CD8-positive, alpha-beta memory T cell (primary cell): ENCODE results near the gene CEP44. TPM values are rescaled to one million over a fixed set of nuclear protein-coding genes. Genes with fewer than 3 reads are reported as not detected.

Experiments
- CTCF ChIA-PET: fragments of 350-600 bp; sonication (Branson Sonifier 250); formaldehyde crosslinking; loops from one replicate; lab custom pipeline; 2021; ENCODE audit warnings: antibody characterized with exemption; lab: Charles Lee
- POLR2A ChIA-PET: fragments of 350-600 bp; sonication (Branson Sonifier 250); formaldehyde crosslinking; loops from one replicate; lab custom pipeline; 2021; ENCODE audit warnings: antibody characterized with exemption; lab: Charles Lee
- DNase-seq, 5 donors: peaks; one replicate each; pipeline versions ENCODE4 v3.0.0 to v3.0.0-alpha.2; 2020 to 2022; ENCODE audit warnings: mixed read lengths in 1 of 5
- H3K27ac ChIP-seq: one replicate; pipeline ENCODE4 v1.7.0; 2013; ENCODE audit warnings: low read depth, mild to moderate bottlenecking, low read length, moderate library complexity
- H3K27me3 ChIP-seq: 2 replicates; pipeline ENCODE4 v1.7.0; 2013; ENCODE audit warnings: low read length, mild to moderate bottlenecking; ENCODE audit not compliant: insufficient read depth, poor library complexity, severe bottlenecking
- H3K36me3 ChIP-seq: 2 replicates; pipeline ENCODE4 v1.7.0; 2013; ENCODE audit warnings: mild to moderate bottlenecking, low read length, moderate library complexity; ENCODE audit not compliant: insufficient read depth
- H3K4me1 ChIP-seq: 2 replicates; pipeline ENCODE4 v1.7.0; 2013; ENCODE audit warnings: mild to moderate bottlenecking, low read length, moderate library complexity; ENCODE audit not compliant: insufficient read depth
- H3K4me3 ChIP-seq: 2 replicates; pipeline ENCODE4 v1.7.0; 2013; ENCODE audit warnings: mild to moderate bottlenecking, low read length
- H3K9me3 ChIP-seq: 2 replicates; pipeline ENCODE4 v1.7.0; 2013; ENCODE audit warnings: mild to moderate bottlenecking, low read length
- H3K27ac Mint-ChIP-seq, 8 donors: one replicate each; pipeline ENCODE4 v1.8.0; 2020 to 2021; ENCODE audit warnings: mixed read lengths in 8 of 8, mild to moderate bottlenecking in 6 of 8, inconsistent platforms in 3 of 8, moderate library complexity in 3 of 8
- H3K27me3 Mint-ChIP-seq, 2 donors: one replicate each; pipeline ENCODE4 v1.8.0; 2020 to 2021; ENCODE audit warnings: mixed read lengths in 2 of 2, mild to moderate bottlenecking in 1 of 2, moderate library complexity in 1 of 2
- H3K36me3 Mint-ChIP-seq, 3 donors: one replicate each; pipeline ENCODE4 v1.8.0; 2020 to 2021; ENCODE audit warnings: mixed read lengths in 3 of 3, inconsistent platforms in 1 of 3, mild to moderate bottlenecking in 1 of 3
- H3K4me1 Mint-ChIP-seq, 3 donors: one replicate each; pipeline ENCODE4 v1.8.0; 2020 to 2021; ENCODE audit warnings: mixed read lengths in 3 of 3, inconsistent platforms in 1 of 3, mild to moderate bottlenecking in 1 of 3
- H3K4me3 Mint-ChIP-seq, 7 donors: one replicate each; pipeline ENCODE4 v1.8.0; 2020 to 2021; ENCODE audit warnings: mixed read lengths in 7 of 7, mild to moderate bottlenecking in 6 of 7, moderate library complexity in 4 of 7, inconsistent platforms in 2 of 7
- H3K9me3 Mint-ChIP-seq, 5 donors: one replicate each; pipeline ENCODE4 v1.8.0; 2020 to 2022; ENCODE audit warnings: mixed read lengths in 5 of 5, mild to moderate bottlenecking in 3 of 5, moderate library complexity in 2 of 5, inconsistent platforms in 1 of 5
- polyA plus RNA-seq: library from polyadenylated mRNA; unstranded; fragments of 300-500 nt; fragmentation: Illumina TruSeq; gene quantifications from one replicate; pipeline ENCODE4 v1.2.3, GENCODE V29; 2021
- total RNA-seq, 2 experiments: library from RNA; stranded (reverse); gene quantifications; one replicate each; pipeline ENCODE4 v1.2.3, GENCODE V29; 2021

Gene CEP44
- total RNA-seq, result 10 to 100 TPM; 20.4 to 22.4 TPM
- polyA plus RNA-seq, result 6.8 TPM

- CTCF ChIA-PET, result interaction anchor here (1.2 kb wide), 1 partner anchor 14 kb away, joined by 3 read pairs; no protein-coding TSS in a partner anchor
- POLR2A ChIA-PET, result interaction anchor here (0.9 to 1.1 kb wide), 2 partner anchors 18 to 913 kb away, joined by 3 to 4 read pairs; partner anchors contain the start of gene SAP30
- peak within 1 kb of the TSS; percentile 89 to 100 (median 100) for H3K4me3 Mint-ChIP-seq
- peaks cover 0 to 7% (median 0%) of the 10 kb centered on the region in 5 donors for H3K9me3 Mint-ChIP-seq
- DNase-seq, result peak; percentile 56 to 79 (median 75)
- Histone ChIP-seq H3K27ac (peak within 1 kb of the TSS; percentile 99), H3K27me3 (no peaks in the 10 kb centered on the region), H3K9me3 (no peaks in the 10 kb centered on the region), H3K4me3 (peak within 1 kb of the TSS; percentile 90), H3K36me3 (no peaks in the 10 kb centered on the region), H3K4me1 (peaks cover 47% of the 10 kb centered on the region)
- peak within 1 kb of the TSS; percentile 94 to 100 (median 100) for H3K27ac Mint-ChIP-seq
- H3K4me1 Mint-ChIP-seq, result peaks cover 65 to 86% (median 84%) of the 10 kb centered on the region in 3 donors
- H3K27me3 Mint-ChIP-seq, result no peaks in the 10 kb centered on the region
- peaks cover 6 to 39% (median 7%) of the 10 kb centered on the region in 3 donors for H3K36me3 Mint-ChIP-seq
Observed at GRCh38 chr4:174283507-174284471, at the start of gene CEP44, which contains the start of gene FBXO8. TSS of gene CEP44 (plus strand) at chr4:174283911. CDS start at chr4:174299122, 15,211 bp downstream. TSS of gene FBXO8 (minus strand) at chr4:174283667. CDS start at chr4:174263092, 20,575 bp downstream.

DNA sequence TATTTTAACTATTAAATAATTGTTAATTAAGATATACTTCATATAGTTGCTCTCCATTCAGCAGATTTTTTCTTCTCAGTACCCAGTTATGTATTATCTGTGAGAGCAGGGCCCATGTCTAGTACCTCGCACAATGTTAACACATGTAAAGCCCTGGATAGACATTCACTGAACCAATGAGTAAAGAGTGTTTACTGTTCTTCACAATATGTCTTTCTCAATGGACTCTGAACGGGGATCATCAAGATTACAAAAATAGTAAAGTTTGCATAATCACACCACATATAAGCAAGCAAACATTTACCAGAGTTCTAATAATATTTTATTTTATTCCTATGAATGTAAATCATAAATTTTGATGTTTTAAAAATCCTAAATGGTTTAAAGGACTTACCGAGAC is 47.4 kb upstream of the CEP44 start:
- Mint-ChIP-seq H3K4me3 (no peak overlapping the region), H3K9me3 (no peaks in the 10 kb centered on the region), H3K36me3 (peaks cover 0 to 42% (median 12%) of the 10 kb centered on the region in 3 donors), H3K27ac (peak overlapping the region in 1 of 8 donors; percentile 42), H3K27me3 (no peaks in the 10 kb centered on the region), H3K4me1 (no peaks in the 10 kb centered on the region)
- Histone ChIP-seq H3K36me3 (peaks cover 4% of the 10 kb centered on the region), H3K4me3 (no peak overlapping the region), H3K4me1 (no peaks in the 10 kb centered on the region), H3K27ac (no peak overlapping the region), H3K9me3 (no peaks in the 10 kb centered on the region), H3K27me3 (no peaks in the 10 kb centered on the region)
- POLR2A ChIA-PET, result no interaction called here
- DNase-seq, result no peak
- CTCF ChIA-PET, result no interaction called here

DNA sequence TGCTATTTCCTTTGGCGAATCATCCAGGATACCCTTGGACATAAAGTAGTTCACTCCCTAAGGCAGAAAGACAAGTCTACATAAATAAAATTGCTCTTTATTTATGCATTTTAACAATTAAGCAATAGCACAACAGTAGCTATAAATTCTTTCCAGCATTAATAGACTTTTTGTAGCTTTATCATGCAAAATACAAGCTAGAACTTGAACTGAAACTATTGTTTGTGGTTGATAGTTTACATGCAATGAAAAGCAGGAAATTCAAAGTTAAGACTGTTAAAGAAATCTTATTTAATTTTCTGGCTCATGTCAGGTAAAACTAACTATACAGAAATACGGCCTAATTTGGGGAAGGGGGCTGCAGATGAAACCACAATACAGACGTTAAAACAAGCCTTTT is 42.5 kb upstream of the CEP44 start:
- H3K4me3 Mint-ChIP-seq, result no peak overlapping the region
- Histone ChIP-seq H3K27ac (no peak overlapping the region), H3K9me3 (no peaks in the 10 kb centered on the region), H3K4me3 (no peak overlapping the region), H3K27me3 (no peaks in the 10 kb centered on the region), H3K36me3 (peaks cover 4% of the 10 kb centered on the region), H3K4me1 (no peaks in the 10 kb centered on the region)
- H3K4me1 Mint-ChIP-seq, result peaks cover 0 to 2% (median 0%) of the 10 kb centered on the region in 3 donors
- POLR2A ChIA-PET, result no interaction called here
- no peak for DNase-seq
- no peak overlapping the region for H3K27ac Mint-ChIP-seq
- peaks cover 0 to 34% (median 10%) of the 10 kb centered on the region in 3 donors for H3K36me3 Mint-ChIP-seq
- H3K27me3 Mint-ChIP-seq, result no peaks in the 10 kb centered on the region
- CTCF ChIA-PET, result no interaction called here
- no peaks in the 10 kb centered on the region for H3K9me3 Mint-ChIP-seq

DNA sequence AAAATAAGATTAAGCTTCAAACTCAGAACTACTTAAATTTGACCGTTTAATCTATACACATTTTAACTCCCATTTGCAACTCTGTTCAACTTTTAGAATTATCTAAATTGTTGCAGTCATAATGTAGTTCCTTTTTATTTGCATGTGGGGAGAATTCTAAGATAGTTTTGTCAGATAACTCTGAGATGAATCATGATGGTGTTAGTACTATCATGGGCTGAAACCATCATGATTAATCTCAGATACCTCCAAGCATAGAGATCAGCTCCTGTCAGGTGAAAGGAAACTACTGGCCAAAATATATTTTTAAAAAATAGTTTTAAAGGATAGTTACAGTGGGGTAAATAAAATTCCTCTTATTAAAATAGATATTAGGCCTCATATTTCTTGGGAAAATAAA is 39.3 kb upstream of the CEP44 start:
- no peak overlapping the region for H3K4me3 Mint-ChIP-seq
- CTCF ChIA-PET, result no interaction called here
- POLR2A ChIA-PET, result no interaction called here

GRCh38 chr4:174245714-174246113 is 38.0 kb upstream of the CEP44 start:
- DNase-seq, result no peak
- no peaks in the 10 kb centered on the region for H3K27me3 ChIP-seq
- POLR2A ChIA-PET, result no interaction called here
- H3K27ac ChIP-seq, result no peak overlapping the region
- H3K36me3 Mint-ChIP-seq, result peaks cover 0 to 24% (median 8%) of the 10 kb centered on the region in 3 donors
- CTCF ChIA-PET, result no interaction called here
- peak overlapping the region in 2 of 8 donors; percentile 7 to 11 for H3K27ac Mint-ChIP-seq
- H3K9me3 ChIP-seq, result no peaks in the 10 kb centered on the region
- H3K4me1 Mint-ChIP-seq, result peaks cover 0 to 8% (median 2%) of the 10 kb centered on the region in 3 donors
- H3K4me3 ChIP-seq, result no peak overlapping the region
- no peaks in the 10 kb centered on the region for H3K36me3 ChIP-seq
- no peaks in the 10 kb centered on the region for H3K27me3 Mint-ChIP-seq
- no peaks in the 10 kb centered on the region for H3K9me3 Mint-ChIP-seq
- no peaks in the 10 kb centered on the region for H3K4me1 ChIP-seq
- H3K4me3 Mint-ChIP-seq, result no peak overlapping the region

More for the DNA sequence above, 39.3 kb upstream of the CEP44 start:
- Mint-ChIP-seq H3K27ac (no peak overlapping the region), H3K9me3 (no peaks in the 10 kb centered on the region), H3K36me3 (peaks cover 0 to 26% (median 10%) of the 10 kb centered on the region in 3 donors), H3K27me3 (no peaks in the 10 kb centered on the region), H3K4me1 (peaks cover 0 to 5% (median 2%) of the 10 kb centered on the region in 3 donors)
- Histone ChIP-seq H3K27ac (no peak overlapping the region), H3K4me1 (no peaks in the 10 kb centered on the region), H3K4me3 (no peak overlapping the region), H3K27me3 (no peaks in the 10 kb centered on the region), H3K36me3 (no peaks in the 10 kb centered on the region), H3K9me3 (no peaks in the 10 kb centered on the region)
- no peak for DNase-seq

- no peaks in the 10 kb centered on the region for H3K27me3 ChIP-seq
- peaks cover 0 to 18% (median 10%) of the 10 kb centered on the region in 3 donors for H3K36me3 Mint-ChIP-seq
- H3K4me3 ChIP-seq, result no peak overlapping the region
- ChIA-PET POLR2A (no interaction called here), CTCF (interaction anchor here (0.9 kb wide), 1 partner anchor 70 kb away, joined by 3 read pairs; no protein-coding TSS in a partner anchor)
- no peak overlapping the region for H3K27ac ChIP-seq
- H3K9me3 ChIP-seq, result no peaks in the 10 kb centered on the region
- H3K4me1 ChIP-seq, result no peaks in the 10 kb centered on the region
- H3K4me3 Mint-ChIP-seq, result no peak overlapping the region
- no peaks in the 10 kb centered on the region for H3K36me3 ChIP-seq
- peaks cover 4 to 13% (median 5%) of the 10 kb centered on the region in 3 donors for H3K4me1 Mint-ChIP-seq
- H3K27me3 Mint-ChIP-seq, result no peaks in the 10 kb centered on the region
- H3K27ac Mint-ChIP-seq, result peak overlapping the region in 1 of 8 donors; percentile 34
- H3K9me3 Mint-ChIP-seq, result no peaks in the 10 kb centered on the region
- DNase-seq, result no peak
Observed at GRCh38 chr4:174248407-174248806, 35.3 kb upstream of the CEP44 start.

GRCh38 chr4:174252412-174252811 is 31.3 kb upstream of the CEP44 start:
- Histone ChIP-seq H3K4me3 (no peak overlapping the region), H3K4me1 (no peaks in the 10 kb centered on the region), H3K27me3 (no peaks in the 10 kb centered on the region), H3K9me3 (no peaks in the 10 kb centered on the region), H3K27ac (no peak overlapping the region), H3K36me3 (peaks cover 3% of the 10 kb centered on the region)
- ChIA-PET POLR2A (no interaction called here), CTCF (no interaction called here)
- H3K4me3 Mint-ChIP-seq, result no peak overlapping the region
- no peaks in the 10 kb centered on the region for H3K9me3 Mint-ChIP-seq
- DNase-seq, result no peak
- H3K4me1 Mint-ChIP-seq, result peaks cover 9 to 20% (median 11%) of the 10 kb centered on the region in 3 donors
- H3K27ac Mint-ChIP-seq, result no peak overlapping the region
- peaks cover 0 to 41% (median 12%) of the 10 kb centered on the region in 3 donors for H3K36me3 Mint-ChIP-seq
- H3K27me3 Mint-ChIP-seq, result no peaks in the 10 kb centered on the region

GRCh38 chr4:174254613-174255012 is 29.1 kb upstream of the CEP44 start:
- no peak overlapping the region for H3K4me3 ChIP-seq

More at GRCh38 chr4:174254613-174255012, 29.1 kb upstream of the CEP44 start:
- no peak for DNase-seq
- POLR2A ChIA-PET, result no interaction called here
- no peaks in the 10 kb centered on the region for H3K27me3 Mint-ChIP-seq
- H3K27ac Mint-ChIP-seq, result no peak overlapping the region
- Histone ChIP-seq H3K9me3 (no peaks in the 10 kb centered on the region), H3K4me1 (no peaks in the 10 kb centered on the region), H3K27me3 (no peaks in the 10 kb centered on the region), H3K36me3 (peaks cover 8% of the 10 kb centered on the region), H3K27ac (no peak overlapping the region)
- CTCF ChIA-PET, result no interaction called here
- peaks cover 9 to 19% (median 15%) of the 10 kb centered on the region in 3 donors for H3K4me1 Mint-ChIP-seq
- H3K36me3 Mint-ChIP-seq, result peaks cover 0 to 50% (median 11%) of the 10 kb centered on the region in 3 donors
- no peak overlapping the region for H3K4me3 Mint-ChIP-seq
- no peaks in the 10 kb centered on the region for H3K9me3 Mint-ChIP-seq
